ENCODE results near the gene ENPP7.

ENPP7 gene

DNA sequence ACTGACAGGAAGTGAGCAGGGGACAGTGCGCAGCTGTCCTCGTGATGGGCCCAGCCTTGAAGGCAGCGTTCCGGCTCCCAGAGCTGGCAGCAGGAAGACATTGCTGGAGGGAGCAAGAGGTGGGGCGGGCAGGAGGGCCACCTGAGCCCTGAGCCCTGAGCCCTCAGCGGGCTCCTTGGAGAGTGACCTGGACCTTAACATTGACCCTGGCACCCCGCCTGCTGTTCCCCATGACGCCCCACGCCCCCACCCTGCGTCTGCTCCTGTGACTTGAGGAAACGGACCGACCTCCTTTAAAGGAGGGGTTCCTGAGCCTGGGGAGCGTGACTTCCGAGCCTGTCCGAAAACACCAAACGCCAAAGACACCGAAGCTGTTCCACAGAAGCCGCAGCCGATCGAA, 25.1 kb upstream of the ENPP7 start:
- no peak for DNase-seq

DNA sequence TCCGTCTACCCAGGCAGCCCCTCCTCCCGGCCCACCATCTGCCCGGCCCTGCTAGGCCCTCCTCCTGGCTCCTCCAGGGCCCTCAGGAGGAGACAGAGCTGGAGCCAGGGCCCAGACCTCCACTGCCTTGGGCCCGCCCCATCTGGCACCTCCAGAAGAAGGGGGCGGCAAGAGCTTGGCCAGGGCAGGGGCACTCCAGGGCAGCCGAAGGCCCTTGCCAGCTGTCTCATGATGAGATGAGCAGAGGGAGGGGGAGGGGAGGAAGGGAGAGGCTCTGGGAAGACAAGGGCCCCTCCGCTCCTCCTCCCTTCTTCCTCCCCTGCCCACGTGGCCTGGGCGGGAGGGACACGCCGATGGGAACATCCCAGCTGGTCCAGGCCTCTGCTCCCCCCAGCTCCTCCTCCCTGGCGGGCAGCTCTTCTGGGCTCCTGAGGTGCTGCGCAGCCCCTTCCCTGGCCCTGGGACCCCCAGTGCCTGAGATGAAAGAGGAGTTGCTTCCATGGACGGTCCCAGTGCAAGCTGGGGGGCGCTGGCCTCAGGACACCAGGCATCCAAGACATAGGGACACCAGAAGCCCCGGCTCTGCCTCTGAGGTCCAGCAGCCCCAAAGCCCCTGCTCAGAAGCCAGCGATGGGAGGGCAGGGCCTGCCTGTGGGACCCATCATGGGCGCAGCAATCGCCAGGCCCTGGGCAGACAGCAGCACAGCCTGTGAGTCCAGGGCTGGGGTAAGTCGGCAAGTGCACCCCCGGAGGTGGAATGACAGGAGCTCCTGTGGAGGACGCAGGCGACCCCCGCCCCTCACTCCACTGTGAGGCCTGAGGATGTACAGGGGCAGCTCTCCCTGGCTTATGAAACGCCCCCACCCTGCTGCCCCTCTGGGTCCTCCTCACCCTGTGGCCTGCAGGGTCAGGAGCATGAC, 23.6 kb upstream of the ENPP7 start:
- DNase-seq: no peak

DNA sequence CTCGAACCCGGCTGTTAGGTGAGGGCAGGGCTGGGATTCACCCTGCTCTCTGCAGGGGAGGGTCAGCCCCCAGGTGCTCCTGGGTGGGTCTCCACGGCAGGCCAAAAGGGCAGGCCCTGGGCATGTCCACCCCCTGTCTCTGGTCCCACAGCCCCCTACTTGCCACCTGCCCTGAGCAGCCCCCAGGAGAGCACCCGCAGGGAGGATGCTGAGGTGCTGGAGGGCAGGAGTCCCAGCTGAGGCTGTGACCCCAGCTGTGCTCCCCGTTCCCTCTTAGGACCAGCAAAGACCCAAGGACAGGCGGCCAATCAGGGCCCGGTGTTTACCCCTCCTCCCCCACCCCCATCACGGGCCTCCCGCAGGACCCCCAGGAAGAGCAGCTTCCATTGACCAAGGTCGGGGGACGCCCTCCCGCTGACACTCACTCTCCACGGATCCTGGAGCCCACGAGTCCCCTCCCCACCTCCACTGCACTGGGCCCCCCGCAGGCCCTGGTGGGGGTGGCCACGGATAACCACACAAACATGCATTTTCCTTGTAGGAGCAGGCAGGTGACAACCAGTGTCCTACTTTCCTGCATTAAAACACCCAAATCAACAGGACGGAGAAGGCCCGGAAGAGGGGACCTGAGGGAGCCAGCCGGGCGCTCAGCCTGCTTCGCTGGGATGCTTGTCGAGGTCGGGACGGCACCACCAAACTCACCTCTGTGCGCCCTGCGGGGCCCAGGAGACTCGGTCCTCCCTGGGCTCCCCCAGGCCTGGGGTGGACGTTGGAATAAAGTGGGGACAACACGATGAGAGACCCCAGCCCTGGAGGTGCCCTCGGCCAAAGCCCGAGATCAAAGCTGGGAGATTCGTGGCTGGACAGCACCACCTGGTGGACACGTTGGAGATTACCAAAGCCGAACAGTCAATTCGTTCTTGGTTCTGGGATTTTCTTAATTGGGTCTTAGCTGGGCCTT, 22.5 kb upstream of the ENPP7 start:
- peak; percentile 64 for DNase-seq

DNA sequence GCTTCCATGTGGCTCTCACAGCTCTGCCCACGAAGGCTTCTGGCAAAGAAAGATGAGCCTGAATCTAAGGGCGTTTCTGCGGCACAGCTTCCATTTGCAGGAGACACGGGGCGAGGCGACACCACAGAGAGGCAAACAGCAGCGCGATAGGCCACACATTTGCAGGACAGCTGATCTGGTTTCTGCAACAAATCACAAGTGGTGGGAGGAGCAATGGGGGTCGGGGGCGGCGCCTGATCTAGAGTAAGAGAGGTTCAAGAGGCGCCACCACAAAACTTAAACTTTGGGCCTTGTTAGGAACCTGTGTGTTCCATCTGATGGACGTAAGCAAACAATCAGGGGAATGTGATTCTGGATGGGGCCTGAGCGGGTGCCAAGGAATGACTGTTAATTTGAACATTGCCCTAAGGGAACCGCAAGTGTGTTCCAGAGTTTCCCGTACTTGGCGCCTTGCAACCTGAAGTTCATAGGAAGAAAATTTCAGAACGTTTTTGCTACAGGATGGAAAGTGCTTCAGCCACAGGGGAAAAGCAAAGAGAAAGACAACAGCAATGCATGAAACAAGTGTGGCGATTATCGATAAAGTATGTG, 18.9 kb upstream of the ENPP7 start:
- DNase-seq: no peak

DNA sequence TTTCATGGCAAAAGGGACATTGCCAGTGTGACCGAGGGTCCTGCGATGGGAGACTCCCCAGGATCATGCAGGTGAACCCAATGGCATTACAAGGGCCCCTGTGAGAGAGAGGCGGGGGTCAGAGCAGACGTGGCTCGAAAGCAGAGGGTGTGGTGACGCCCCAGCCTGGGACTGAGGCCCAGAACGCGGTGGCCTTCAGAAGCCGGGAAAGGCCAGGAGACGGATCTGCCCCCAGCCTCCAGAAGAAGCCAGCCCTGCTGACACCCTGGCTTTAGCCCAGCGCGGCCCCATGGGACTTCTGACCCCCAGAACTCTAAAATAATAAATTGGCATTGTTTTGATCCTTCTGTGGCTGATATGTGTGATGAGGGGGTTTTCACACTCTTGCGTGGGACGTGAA, 17.4 kb upstream of the ENPP7 start:
- DNase-seq: no peak

DNA sequence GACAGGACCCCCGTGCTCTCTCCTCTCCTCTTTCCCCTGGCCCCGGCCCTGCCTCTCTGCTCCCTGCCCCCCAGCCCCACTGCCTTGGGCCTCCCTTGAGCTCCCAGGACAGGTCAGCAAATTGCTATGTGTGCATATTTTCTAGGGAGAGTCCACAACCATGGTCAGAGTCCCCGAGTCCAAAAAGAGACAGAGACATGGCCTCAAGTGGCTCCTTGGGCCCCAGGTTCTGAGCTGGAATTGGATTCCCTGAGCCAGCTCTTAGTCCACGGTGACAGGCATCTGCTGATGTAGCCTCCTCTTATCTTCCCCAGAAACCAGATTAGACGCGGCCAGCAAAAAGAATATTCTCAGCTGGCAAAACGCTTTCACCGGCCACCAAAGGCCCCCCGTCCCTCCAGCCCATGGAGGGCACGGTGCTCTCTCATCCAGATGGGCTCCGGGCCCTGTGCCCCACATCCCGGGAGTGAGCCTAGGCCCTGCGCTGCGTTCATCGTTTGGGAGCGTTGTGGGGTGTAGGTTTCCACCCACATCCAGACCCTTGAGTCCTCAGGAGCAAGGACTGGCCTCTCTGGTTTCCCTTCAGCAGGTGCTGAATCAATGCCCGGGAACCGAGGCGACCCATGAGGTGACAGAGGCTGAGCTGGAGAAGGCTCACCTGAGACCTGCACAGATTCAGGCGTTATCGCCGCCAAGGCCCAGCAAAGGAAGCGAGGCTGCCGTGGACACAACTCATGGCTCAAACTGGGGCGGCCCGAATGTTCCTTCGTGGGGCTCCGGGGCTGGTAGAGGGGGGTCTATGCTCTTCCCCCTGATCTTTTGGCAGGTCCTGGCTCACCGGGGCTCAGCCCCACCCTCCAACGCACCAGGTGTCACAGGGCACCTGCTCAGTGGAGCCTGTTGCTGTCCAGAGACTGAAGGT, 16.3 kb upstream of the ENPP7 start:
- no peak for DNase-seq

DNA sequence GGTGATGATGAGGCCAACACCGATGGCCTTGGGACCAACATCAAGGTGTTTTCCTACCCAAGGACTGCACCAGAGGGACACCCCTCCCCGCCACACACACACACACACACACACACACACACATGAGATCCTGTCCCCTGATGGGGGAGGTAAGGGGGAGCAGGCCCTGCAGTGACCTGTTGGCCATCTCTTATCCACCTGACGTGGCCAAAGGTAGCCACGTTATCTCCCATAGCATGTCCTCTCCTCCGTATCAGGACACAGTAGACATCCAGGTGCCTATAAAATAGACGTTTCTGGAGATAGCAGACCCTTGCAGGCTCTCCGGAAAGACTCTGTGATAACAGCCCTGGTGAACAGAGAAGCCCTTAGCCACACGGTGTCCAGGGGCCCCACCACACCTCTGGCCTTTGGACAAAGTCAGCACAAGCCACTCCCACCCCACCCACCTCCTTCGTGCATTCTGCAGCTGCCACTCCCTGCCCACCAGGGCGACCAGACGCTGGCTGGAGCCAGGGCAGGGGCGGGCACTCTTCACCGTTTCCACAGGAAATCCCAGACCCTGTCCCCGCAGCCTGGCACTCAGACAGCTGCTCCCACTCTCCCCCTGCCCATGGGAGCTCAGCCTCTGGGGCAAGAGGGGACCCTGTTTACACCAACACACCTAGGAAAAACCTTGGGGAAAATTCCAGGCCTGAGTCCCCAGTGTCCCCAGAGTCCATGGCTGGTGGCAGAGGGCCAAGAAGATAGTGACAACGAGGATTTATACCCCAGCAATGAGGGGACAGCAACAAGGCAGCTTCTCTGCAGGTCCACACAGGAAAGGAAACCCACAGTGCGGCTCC, 15.4 kb upstream of the ENPP7 start:
- no peak for DNase-seq

DNA sequence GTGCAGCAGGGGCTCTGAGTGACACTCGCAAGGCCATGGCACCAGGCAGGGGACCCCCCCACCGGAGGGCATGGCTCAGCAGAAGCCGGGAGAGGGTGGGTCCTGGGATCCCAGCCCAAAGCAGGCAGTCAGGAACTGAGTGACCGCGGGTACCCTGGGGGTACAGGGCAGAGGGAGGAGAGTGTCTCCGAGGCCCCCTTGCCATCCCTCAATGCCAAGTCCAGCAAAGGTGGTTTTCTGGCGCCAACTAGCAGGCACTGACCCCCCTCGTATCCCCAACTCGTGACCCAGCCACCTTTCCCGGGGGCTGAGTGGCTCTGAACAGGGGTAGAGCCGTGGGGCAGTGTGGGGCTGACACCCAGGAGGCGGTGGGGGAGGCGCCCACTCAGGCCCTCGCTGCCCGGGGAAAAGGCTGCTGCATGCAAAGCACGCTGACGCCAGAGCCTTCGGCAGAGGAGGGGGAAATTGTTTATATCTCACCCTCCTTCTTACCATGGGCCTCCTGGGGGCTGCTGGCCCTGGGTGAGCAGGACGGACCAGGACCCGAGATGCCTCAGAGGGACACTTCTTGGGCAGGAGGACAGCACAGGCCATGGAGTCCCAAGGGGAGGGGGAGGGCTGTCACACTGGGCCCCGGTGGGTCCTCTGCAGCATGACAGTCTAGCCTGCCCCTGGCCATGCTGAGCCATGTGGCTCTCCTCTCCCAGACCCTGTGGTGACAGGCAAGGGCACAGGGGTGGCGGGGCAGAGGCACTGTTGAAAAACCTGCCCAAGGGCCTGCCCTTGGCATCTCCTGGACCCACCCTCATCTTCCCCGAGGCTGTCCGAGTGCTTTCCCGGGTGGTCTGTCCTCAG, 14.6 kb upstream of the ENPP7 start:
- no peak for DNase-seq

DNA sequence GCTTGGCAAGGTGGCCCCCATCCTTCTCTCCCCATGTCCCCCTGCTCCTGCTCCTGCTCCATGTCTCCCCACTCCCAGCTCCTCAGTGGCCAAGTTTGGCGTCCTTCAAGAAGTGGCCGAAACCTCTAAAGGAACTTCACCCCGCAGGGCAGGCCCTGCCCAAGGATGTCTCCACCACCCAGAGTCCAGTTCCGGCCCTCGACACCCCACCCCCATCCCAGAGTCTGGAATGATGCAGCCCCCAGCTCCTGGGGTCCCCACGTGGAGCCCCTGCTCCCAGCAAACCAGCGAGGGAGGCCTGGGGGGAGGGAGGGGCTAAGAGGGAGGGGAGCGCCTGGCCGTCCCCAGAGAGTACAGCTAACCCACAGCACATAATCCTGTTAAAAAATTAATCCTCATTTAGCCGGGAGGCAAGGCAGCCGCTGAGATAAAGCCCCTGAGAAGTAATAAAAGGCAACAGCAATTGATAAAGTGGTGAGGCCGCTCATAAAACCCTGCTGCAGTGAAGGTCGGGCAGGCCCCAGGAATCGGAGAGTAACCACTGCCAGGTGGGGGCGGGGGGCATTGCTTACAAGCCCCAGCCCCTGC, 9.9 kb upstream of the ENPP7 start:
- DNase-seq: no peak

DNA sequence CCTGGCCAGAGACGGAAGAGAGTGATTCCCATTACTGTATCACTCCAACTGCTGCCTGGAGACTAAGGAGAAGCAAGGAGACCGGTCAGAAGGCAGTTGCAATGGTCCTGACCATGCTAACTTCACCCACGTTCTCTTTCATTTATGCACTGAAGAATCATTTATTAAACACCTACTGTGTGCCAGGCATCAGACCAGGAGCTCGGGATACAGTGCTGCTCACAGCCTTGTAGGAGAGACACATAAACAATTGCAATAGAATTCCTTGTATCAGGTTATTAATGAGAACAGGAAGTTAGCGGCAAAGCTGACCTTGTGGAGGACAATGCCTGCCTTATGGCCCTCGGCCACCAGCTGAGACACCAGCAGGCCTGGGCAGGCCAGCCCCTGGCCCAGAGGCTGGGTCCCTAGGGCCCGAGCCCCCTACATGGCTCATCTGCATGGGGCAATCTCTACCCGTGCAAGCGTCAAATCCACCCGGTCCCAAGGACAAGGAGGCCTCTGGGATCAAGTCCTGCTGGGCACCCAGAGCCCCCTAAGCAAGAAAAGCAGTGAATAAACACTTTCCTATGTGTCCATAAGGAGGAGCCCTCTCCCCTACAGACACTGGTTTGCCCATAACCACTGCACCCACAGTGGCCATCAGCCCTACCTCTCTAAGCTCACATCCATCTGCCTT, 8.6 kb upstream of the ENPP7 start:
- DNase-seq: peak; percentile 56

DNA sequence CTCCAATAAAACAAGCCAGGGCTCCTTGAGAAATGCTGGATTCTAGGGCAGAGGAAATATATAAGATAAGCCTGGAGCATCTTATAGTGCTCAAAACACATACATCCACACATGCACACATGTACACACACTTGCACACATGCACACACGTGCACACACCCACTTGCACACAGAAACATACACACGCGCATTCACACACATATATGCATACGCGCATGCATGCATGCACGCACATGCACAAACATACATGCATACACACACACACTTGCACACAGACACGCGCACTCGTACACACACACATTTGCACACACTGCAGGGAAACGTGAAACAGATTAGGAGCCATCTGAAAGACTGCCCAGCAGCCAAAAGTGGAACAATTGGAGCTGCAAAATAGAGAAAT, 8.0 kb upstream of the ENPP7 start:
- DNase-seq: no peak

DNA sequence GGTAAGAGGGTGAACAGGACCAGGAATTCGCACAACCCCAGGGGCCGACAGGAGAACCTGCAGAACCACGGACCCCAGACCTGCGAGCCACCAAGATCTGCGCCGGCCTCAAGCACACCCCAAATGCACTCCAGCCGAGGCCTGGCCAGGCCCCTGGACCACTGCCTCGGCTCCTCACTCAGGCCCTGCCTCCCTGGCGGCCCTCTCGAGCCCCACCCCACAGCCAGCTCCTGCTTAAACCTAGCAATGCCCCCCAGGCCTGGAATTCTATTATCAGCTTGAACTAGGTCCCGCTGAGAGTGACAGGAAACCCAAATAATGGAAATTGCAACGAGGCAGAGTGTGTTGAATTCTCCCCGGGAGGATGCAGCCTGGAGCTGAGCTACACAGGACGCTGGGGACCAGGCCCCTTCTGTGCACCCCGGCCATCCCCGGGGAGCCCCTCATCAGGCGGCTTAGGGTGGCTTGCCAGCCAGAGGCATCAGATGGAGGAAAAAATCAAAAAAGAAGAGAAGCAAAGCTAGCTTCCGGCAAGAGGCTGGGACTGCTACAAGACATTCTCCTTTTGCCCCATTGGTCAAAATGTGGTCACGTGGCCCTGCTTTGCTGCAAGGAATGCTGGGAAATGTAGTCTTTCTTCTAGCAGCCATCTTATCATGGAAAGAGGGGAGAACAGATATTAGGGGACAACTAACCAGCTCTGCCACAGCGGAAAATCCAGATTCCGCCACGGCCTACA, 2.4 kb upstream of the ENPP7 start:
- peak; percentile 96 for DNase-seq

DNA sequence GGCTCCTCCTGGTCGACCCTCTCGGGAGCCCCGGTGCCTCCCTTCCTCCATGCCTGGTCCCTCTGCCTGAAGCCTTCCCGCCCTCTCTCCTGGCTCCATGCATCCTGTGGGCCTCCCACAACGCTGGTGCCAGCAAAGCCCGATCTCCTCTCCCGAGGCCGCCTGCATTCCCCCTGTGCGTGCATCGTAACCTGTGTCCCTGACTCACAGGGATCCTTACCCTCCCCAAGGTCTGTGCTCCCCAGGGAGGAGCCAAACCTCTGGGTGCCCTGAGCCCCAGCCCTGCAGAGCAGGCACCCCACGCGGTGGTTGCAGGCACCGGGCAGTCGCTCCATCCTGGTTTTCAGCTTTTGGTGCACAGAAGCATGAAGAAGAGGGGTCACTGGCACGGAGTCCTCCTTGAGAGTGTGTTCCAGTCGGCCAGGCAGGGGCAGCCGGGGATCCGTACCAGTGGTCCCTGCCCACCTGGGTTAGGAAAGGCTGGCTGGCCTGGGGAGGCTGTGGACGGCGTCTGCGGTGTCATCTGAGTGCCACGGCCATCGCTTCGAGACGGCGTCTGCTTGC, 1.8 kb upstream of the ENPP7 start:
- DNase-seq: no peak

DNA sequence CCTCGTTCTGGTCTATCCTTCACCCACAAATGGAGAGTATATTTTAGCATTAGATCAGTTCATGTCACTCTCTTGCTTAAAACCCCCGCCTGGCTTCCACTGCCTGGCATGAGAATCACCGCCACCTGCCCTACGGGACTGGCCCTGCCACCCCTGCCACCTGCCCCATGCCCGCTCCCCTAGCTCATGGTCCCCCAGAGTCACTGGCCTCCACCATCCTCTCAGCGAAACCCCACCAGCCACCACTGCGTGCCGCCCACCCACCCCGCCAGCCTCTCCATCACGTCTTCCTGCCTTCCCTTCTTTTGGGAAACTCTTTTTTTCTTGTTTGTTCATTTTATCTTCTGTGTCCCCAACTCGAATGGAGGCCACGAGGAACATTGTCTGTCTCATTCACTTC, 982 bp upstream of the ENPP7 start:
- DNase-seq: no peak

DNA sequence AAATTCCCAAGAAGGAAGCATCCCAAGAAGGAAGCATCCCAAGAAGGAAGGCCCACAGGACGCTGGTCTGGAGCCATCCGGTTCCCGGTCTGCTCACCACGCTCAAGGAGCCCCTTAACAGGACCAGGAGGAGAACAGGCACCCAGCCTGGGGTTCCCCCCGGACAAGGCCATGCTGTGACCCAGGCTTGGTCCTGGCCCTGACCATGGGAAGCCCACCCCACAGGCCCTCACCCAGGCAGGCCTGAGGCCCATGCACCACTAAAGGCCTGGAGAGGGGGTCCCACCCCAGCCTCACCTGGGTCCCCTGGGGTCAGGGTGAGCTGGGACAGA, 340 bp upstream of the ENPP7 start:
- DNase-seq: no peak

DNA sequence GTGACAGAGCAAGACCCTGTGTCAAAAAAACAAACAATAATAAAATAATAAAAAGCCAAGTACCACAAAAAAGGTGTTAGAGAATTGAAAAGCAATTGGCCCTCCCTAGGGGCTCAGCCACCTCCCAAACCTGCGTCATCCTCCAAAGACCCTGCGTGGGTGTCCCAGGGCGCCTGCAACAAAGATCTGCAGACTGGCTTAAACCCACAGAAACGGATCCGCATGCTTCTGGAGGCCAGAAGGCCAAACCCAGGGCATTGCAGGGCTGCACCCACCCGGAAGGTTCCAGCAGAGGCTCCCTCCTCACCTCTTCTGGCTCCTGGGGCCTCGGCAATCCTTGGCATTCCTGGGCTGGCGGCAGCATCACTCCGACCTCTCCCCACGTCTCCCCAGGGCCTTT, 1.5 kb downstream of the ENPP7 start:
- DNase-seq: no peak

DNA sequence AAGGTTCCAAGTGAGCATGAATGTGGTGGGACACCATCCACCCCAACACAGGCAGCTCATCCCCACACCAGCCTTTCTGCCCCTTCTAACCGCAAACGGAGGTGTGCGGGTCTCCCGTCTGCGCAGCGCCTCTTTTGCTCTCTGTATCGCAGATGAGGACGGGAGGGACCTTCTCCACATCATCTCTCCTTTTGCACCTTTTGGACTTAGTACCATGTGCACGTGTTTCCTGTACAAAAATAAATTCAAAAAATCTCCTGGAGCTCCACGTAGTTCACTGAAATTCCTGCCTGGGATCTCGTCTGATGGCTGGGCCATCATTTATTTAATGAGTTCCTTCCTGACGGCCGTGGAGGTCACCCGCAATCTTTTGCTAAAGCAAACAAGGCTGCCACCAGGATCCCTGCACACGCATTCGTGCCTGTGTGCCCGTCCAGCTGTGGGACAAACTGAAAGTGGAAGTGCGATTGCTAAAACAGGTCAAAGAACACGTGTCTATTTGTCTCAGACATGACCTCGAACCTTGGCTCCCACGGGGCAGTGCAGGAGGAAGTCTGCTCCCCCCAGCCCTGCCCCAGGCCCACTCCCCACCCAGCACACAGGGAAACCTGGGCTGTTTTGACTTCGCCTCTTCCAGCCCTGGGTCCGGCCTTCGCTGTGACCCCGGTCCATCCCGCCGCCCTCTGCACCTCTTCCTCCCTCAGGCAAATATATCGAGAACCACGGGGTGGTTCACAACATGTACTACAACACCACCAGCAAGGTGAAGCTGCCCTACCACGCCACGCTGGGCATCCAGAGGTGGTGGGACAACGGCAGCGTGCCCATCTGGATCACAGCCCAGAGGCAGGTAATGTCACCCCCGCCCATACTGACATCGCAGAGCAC, 2.3 kb downstream of the ENPP7 start:
- peak; percentile 60 for DNase-seq

All from hematopoietic multipotent progenitor cell treated with erythropoietin and hydrocortisone succinate and interleukin-3 and kit ligand, for 4 days (in vitro differentiated cells).